CD14-positive monocyte (primary cell): ENCODE data around the gene PTPRR. TPM values are rescaled to one million over a fixed set of nuclear protein-coding genes. Genes with fewer than 3 reads are reported as not detected.

Source experiments
- DNase-seq, 3 donors: peaks; one replicate each; pipeline ENCODE4 v3.0.0-alpha.2; 2011 to 2022
- H2AFZ ChIP-seq: 2 replicates; pipeline ENCODE4 v1.6.0; 2012; ENCODE audit warnings: mild to moderate bottlenecking, low read depth, low read length, inconsistent platforms; ENCODE audit not compliant: insufficient read depth, poor library complexity, severe bottlenecking
- H3K27ac ChIP-seq, 2 donors: 1 replicate in 1 of 2; 2 replicates in 1 of 2; pipeline ENCODE4 v1.5.1; 2012 to 2013; ENCODE audit warnings: low read length in 2 of 2, control low read depth in 1 of 2, inconsistent platforms in 1 of 2, low read depth in 1 of 2, mild to moderate bottlenecking in 1 of 2
- H3K27me3 ChIP-seq, 2 donors: one replicate each; pipeline versions ENCODE4 v1.6.0 to v1.6.1; 2011 to 2013; ENCODE audit warnings: low read length in 2 of 2; ENCODE audit not compliant: control insufficient read depth in 2 of 2, insufficient read depth in 2 of 2
- H3K36me3 ChIP-seq, 2 donors: replicated peaks in 1 of 2; 1 replicate in 1 of 2; 2 replicates in 1 of 2; pipeline versions ENCODE4 v1.5.1 to v1.6.1; 2012 to 2013; ENCODE audit warnings: low read length in 2 of 2, control low read depth in 1 of 2, inconsistent platforms in 1 of 2, mild to moderate bottlenecking in 1 of 2; ENCODE audit not compliant: insufficient read depth in 2 of 2, control insufficient read depth in 1 of 2
- H3K4me1 ChIP-seq, 2 donors: 1 replicate in 1 of 2; 2 replicates in 1 of 2; pipeline versions ENCODE4 v1.5.1 to v1.6.1; 2012 to 2013; ENCODE audit warnings: low read length in 2 of 2, control low read depth in 1 of 2, inconsistent platforms in 1 of 2, mild to moderate bottlenecking in 1 of 2, moderate library complexity in 1 of 2; ENCODE audit not compliant: insufficient read depth in 2 of 2, control insufficient read depth in 1 of 2
- H3K4me2 ChIP-seq: replicated peaks from 2 replicates; pipeline ENCODE3; 2012; ENCODE audit warnings: low read length, moderate library complexity, mild to moderate bottlenecking; ENCODE audit not compliant: poor library complexity, severe bottlenecking; ENCODE audit errors: extremely low read depth
- H3K4me3 ChIP-seq, 3 experiments: fragments of 200-600 bp in 1 of 3; sonication (generic) in 1 of 3; replicated peaks in 1 of 3; 1 replicate in 2 of 3; 2 replicates in 1 of 3; pipeline ENCODE4 v1.5.1; 2011 to 2013; ENCODE audit warnings: low read length in 3 of 3, mild to moderate bottlenecking in 3 of 3, control low read depth in 2 of 3, low read depth in 2 of 3, inconsistent platforms in 1 of 3, moderate library complexity in 1 of 3
- H3K79me2 ChIP-seq: 2 replicates; pipeline ENCODE4 v1.6.0; 2012; ENCODE audit warnings: mild to moderate bottlenecking, control low read depth, inconsistent platforms, low read length, moderate library complexity; ENCODE audit not compliant: insufficient read depth
- H3K9ac ChIP-seq: 2 replicates; pipeline ENCODE4 v1.6.0; 2017; ENCODE audit warnings: low read length, mild to moderate bottlenecking; ENCODE audit not compliant: insufficient read depth, poor library complexity, severe bottlenecking
- H3K9me3 ChIP-seq, 2 donors: replicated peaks in 1 of 2; 1 replicate in 1 of 2; 2 replicates in 1 of 2; pipeline versions ENCODE4 v1.5.1 to v1.6.1; 2012 to 2013; ENCODE audit warnings: low read length in 2 of 2, control low read depth in 1 of 2; ENCODE audit not compliant: control insufficient read depth in 1 of 2, insufficient read depth in 1 of 2
- H4K20me1 ChIP-seq: 2 replicates; pipeline ENCODE4 v1.6.0; 2012; ENCODE audit warnings: mild to moderate bottlenecking, low read length, control low read depth, moderate library complexity; ENCODE audit not compliant: insufficient read depth
- H3K27ac Mint-ChIP-seq, 7 donors: one replicate each; pipeline ENCODE4 v1.8.0; 2020; ENCODE audit warnings: mild to moderate bottlenecking in 7 of 7, mixed read lengths in 7 of 7, moderate library complexity in 6 of 7, inconsistent platforms in 2 of 7
- H3K27me3 Mint-ChIP-seq, 3 donors: one replicate each; pipeline ENCODE4 v1.8.0; 2021 to 2022; ENCODE audit warnings: low read depth in 3 of 3, mild to moderate bottlenecking in 3 of 3, mixed read lengths in 3 of 3, moderate library complexity in 3 of 3, inconsistent platforms in 1 of 3
- H3K36me3 Mint-ChIP-seq, 2 donors: one replicate each; pipeline ENCODE4 v1.8.0; 2020; ENCODE audit warnings: mixed read lengths in 2 of 2, inconsistent platforms in 1 of 2, mild to moderate bottlenecking in 1 of 2
- H3K4me1 Mint-ChIP-seq: one replicate; pipeline ENCODE4 v1.8.0; 2020; ENCODE audit warnings: mild to moderate bottlenecking, mixed read lengths
- H3K4me3 Mint-ChIP-seq, 2 donors: one replicate each; pipeline ENCODE4 v1.8.0; 2020; ENCODE audit warnings: mild to moderate bottlenecking in 2 of 2, mixed read lengths in 2 of 2, moderate library complexity in 1 of 2
- H3K9me3 Mint-ChIP-seq, 7 donors: one replicate each; pipeline ENCODE4 v1.8.0; 2020 to 2022; ENCODE audit warnings: mixed read lengths in 7 of 7, mild to moderate bottlenecking in 6 of 7, moderate library complexity in 6 of 7, inconsistent platforms in 2 of 7
- CTCF ChIP-seq: fragments of 200-600 bp; IDR thresholded peaks from one replicate; pipeline ENCODE4 v1.8.0; 2022; ENCODE audit warnings: antibody characterized with exemption, mild to moderate bottlenecking
- WGBS: methylation state at CpG from one replicate; pipeline ENCODE4 v1.1.5; 2013; ENCODE audit warnings: missing lambda C conversion rate; ENCODE audit not compliant: insufficient coverage; 5-methylcytosine and 5-hydroxymethylcytosine counted together
- intact Hi-C, 2 donors: fragments of 100-400 bp; cut with micrococcal nuclease; formaldehyde crosslinking; loops; one replicate each; pipeline versions ENCODE4 v1.15.0 to v1.15.1; 2023
- polyA plus RNA-seq, 3 donors: library from polyadenylated mRNA; depleted of rRNA in 1 of 3; unstranded in 2 of 3; stranded (reverse) in 1 of 3; fragments of 300-500 nt in 2 of 3; fragments of >200 nt in 1 of 3; fragmentation: Illumina TruSeq in 2 of 3; gene quantifications; 1 replicate in 2 of 3; 2 replicates in 1 of 3; pipeline ENCODE4 v1.2.3, GENCODE V29; 2012 to 2021

PTPRR gene
- polyA plus RNA-seq, 3 donors, result not detected

- no peak for TF ChIP-seq CTCF
- H3K9me3 ChIP-seq, result no peaks in the 10 kb centered on the region
- H4K20me1 ChIP-seq, result no peaks in the 10 kb centered on the region
- H3K79me2 ChIP-seq, result no peaks in the 10 kb centered on the region
- H3K9ac ChIP-seq, result no peak overlapping the region
- no peak overlapping the region for H3K27ac ChIP-seq
- no peak overlapping the region for H3K27ac Mint-ChIP-seq
- intact Hi-C loops, result no loop called here
- peaks cover 0 to 2% (median 1%) of the 10 kb centered on the region in 3 donors for H3K27me3 Mint-ChIP-seq
- no peaks in the 10 kb centered on the region for H3K4me1 Mint-ChIP-seq
- H3K27me3 ChIP-seq, result no peaks in the 10 kb centered on the region
- no peak for DNase-seq
- H3K36me3 ChIP-seq, result no peaks in the 10 kb centered on the region
- no CpG with 5 or more reads among the region's 2 CpGs for WGBS
- peaks cover 0 to 5% (median 2%) of the 10 kb centered on the region in 7 donors for H3K9me3 Mint-ChIP-seq
- no peak overlapping the region for H3K4me3 Mint-ChIP-seq
- H3K36me3 Mint-ChIP-seq, result no peaks in the 10 kb centered on the region
- H3K4me2 ChIP-seq, result no peak overlapping the region
- H3K4me3 ChIP-seq, result no peak overlapping the region
- H2AFZ ChIP-seq, result no peak overlapping the region
- H3K4me1 ChIP-seq, result no peaks in the 10 kb centered on the region
Observed at GRCh38 chr12:70828351-70828750, 92.2 kb downstream of the PTPRR start.

GRCh38 chr12:70826156-70826555, 94.4 kb downstream of the PTPRR start:
- TF ChIP-seq CTCF, result no peak
- intact Hi-C loops, result no loop called here
- Mint-ChIP-seq H3K27me3 (peaks cover 0 to 2% (median 1%) of the 10 kb centered on the region in 3 donors), H3K4me1 (no peaks in the 10 kb centered on the region), H3K9me3 (peaks cover 1 to 9% (median 4%) of the 10 kb centered on the region in 7 donors), H3K27ac (no peak overlapping the region), H3K4me3 (no peak overlapping the region), H3K36me3 (no peaks in the 10 kb centered on the region)
- Histone ChIP-seq H4K20me1 (no peaks in the 10 kb centered on the region), H3K4me3 (no peak overlapping the region), H2AFZ (no peak overlapping the region), H3K27ac (no peak overlapping the region), H3K9me3 (no peaks in the 10 kb centered on the region), H3K79me2 (no peaks in the 10 kb centered on the region), H3K36me3 (no peaks in the 10 kb centered on the region), H3K27me3 (no peaks in the 10 kb centered on the region), H3K9ac (no peak overlapping the region), H3K4me2 (no peak overlapping the region), H3K4me1 (no peaks in the 10 kb centered on the region)
- no peak for DNase-seq
- no CpG with 5 or more reads among the region's 3 CpGs for WGBS
